Activated CD4-positive, alpha-beta T cell treated with anti-CD3 and anti-CD28 coated beads, Interleukin-2, amount 10 ng/mL, durations not matched to agents 7 days and 5 days (primary cell): ENCODE data around the gene R3HDM2. TPM values are rescaled to one million over a fixed set of nuclear protein-coding genes. Genes with fewer than 3 reads are reported as not detected.
"Not testable (repeated sequence)": the region's sequence is repeated elsewhere in the genome, so short reads cannot be mapped to it uniquely, and the experiment has no call there.

ENCODE experiments used
- CTCF ChIA-PET: fragments of 350-600 bp; sonication (Branson Sonifier 250); formaldehyde crosslinking; loops from one replicate; lab custom pipeline; 2021; ENCODE audit warnings: antibody characterized with exemption; lab: Charles Lee
- POLR2A ChIA-PET: fragments of 350-600 bp; sonication (Branson Sonifier 250); formaldehyde crosslinking; loops from one replicate; lab custom pipeline; 2021; ENCODE audit warnings: antibody characterized with exemption; lab: Charles Lee
- DNase-seq: peaks from one replicate; pipeline ENCODE4 v3.0.0-alpha.2; 2020
- H3K27ac Mint-ChIP-seq: one replicate; pipeline ENCODE4 v1.8.0; 2021; ENCODE audit warnings: mild to moderate bottlenecking, moderate library complexity, mixed read lengths
- H3K27me3 Mint-ChIP-seq: one replicate; pipeline ENCODE4 v1.8.0; 2021; ENCODE audit warnings: mixed read lengths
- H3K36me3 Mint-ChIP-seq: one replicate; pipeline ENCODE4 v1.8.0; 2021; ENCODE audit warnings: low read depth, mixed read lengths
- H3K4me1 Mint-ChIP-seq: one replicate; pipeline ENCODE4 v1.8.0; 2021; ENCODE audit warnings: mixed read lengths
- H3K4me3 Mint-ChIP-seq: one replicate; pipeline ENCODE4 v1.8.0; 2021; ENCODE audit warnings: mild to moderate bottlenecking, moderate library complexity, mixed read lengths
- H3K9me3 Mint-ChIP-seq: one replicate; pipeline ENCODE4 v1.8.0; 2021; ENCODE audit warnings: mixed read lengths
- total RNA-seq, 2 experiments: library from RNA; stranded (reverse); gene quantifications; one replicate each; pipeline ENCODE4 v1.2.3, GENCODE V29; 2021

R3HDM2 gene
- total RNA-seq, 2 experiments from 2014 or later: 71.6 to 74.5 TPM

- H3K9me3 Mint-ChIP-seq, DNase-seq, POLR2A ChIA-PET, H3K4me3 Mint-ChIP-seq, H3K27ac Mint-ChIP-seq, H3K36me3 Mint-ChIP-seq, H3K27me3 Mint-ChIP-seq, H3K4me1 Mint-ChIP-seq: not testable (repeated sequence)
- CTCF ChIA-PET: interaction anchor here (1.7 to 4.2 kb wide), 3 partner anchors 10 to 15 kb away, joined by 3 to 31 read pairs (median 15); partner anchors contain the start of genes GLI1 and INHBE
Observed at GRCh38 chr12:57444337-57444736, 13.5 kb upstream of the R3HDM2 start.

GRCh38 chr12:57441846-57442427, 11.1 kb upstream of the R3HDM2 start:
- Mint-ChIP-seq H3K27me3 (peaks cover 11% of the 10 kb centered on the region), H3K4me1 (no peaks in the 10 kb centered on the region), H3K4me3 (no peak overlapping the region), H3K36me3 (peaks cover 3% of the 10 kb centered on the region), H3K9me3 (peaks cover 7% of the 10 kb centered on the region), H3K27ac (no peak overlapping the region)
- no peak for DNase-seq
- CTCF ChIA-PET: interaction anchor here (4.1 to 4.2 kb wide), 2 partner anchors 13 to 17 kb away, joined by 15 to 31 read pairs; partner anchors contain the start of genes GLI1 and INHBE
- POLR2A ChIA-PET: no interaction called here

DNA sequence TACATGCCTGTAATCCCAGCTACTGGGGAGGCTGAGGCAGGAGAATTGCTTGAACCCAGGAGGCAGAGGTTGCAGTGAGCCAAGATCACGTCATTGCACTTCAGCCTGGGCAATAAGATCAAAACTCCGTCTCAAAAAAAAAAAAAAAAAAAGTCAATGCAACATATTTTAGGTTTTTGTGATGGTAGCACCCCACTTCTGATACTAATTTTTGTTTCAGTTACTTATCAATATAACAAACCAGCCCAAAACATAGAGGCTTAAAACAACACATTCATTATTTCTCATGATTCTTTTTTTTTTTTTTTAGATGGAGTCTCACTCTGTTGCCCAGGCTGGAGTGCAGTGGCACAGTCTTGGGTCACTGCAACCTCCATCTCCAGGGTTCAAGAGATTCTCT, 10.6 kb upstream of the R3HDM2 start:
- H3K27me3 Mint-ChIP-seq: peaks cover 11% of the 10 kb centered on the region
- POLR2A ChIA-PET: interaction anchor here (0.6 kb wide), 1 partner anchor 370 kb away, joined by 3 read pairs; no protein-coding TSS in a partner anchor
- H3K4me3 Mint-ChIP-seq: not testable (repeated sequence)

GRCh38 chr12:57439762-57440266, 9.0 kb upstream of the R3HDM2 start:
- DNase-seq: no peak
- no peak overlapping the region for H3K27ac Mint-ChIP-seq
- ChIA-PET POLR2A (no interaction called here), CTCF (interaction anchor here (1.0 kb wide), 1 partner anchor 19 kb away, joined by 6 read pairs; the partner anchor contains the start of gene GLI1)
- H3K4me1 Mint-ChIP-seq: peaks cover 5% of the 10 kb centered on the region
- H3K4me3 Mint-ChIP-seq: no peak overlapping the region
- peaks cover 3% of the 10 kb centered on the region for H3K36me3 Mint-ChIP-seq
- H3K27me3 Mint-ChIP-seq: peaks cover 11% of the 10 kb centered on the region
- peaks cover 7% of the 10 kb centered on the region for H3K9me3 Mint-ChIP-seq

More for the DNA sequence above, 10.6 kb upstream of the R3HDM2 start:
- H3K27ac Mint-ChIP-seq, H3K9me3 Mint-ChIP-seq, DNase-seq, H3K36me3 Mint-ChIP-seq, H3K4me1 Mint-ChIP-seq: not testable (repeated sequence)
- CTCF ChIA-PET: interaction anchor here (4.1 kb wide), 1 partner anchor 18 kb away, joined by 15 read pairs; the partner anchor contains the start of gene GLI1

GRCh38 chr12:57438400-57438799, 7.6 kb upstream of the R3HDM2 start:
- Mint-ChIP-seq H3K27ac (no peak overlapping the region), H3K36me3 (peaks cover 3% of the 10 kb centered on the region), H3K27me3 (peaks cover 11% of the 10 kb centered on the region), H3K4me3 (no peak overlapping the region), H3K4me1 (peaks cover 5% of the 10 kb centered on the region), H3K9me3 (peaks cover 7% of the 10 kb centered on the region)
- POLR2A ChIA-PET: no interaction called here
- DNase-seq: no peak
- CTCF ChIA-PET: interaction anchor here (2.8 to 4.5 kb wide), 2 partner anchors 14 to 20 kb away, joined by 13 to 28 read pairs; partner anchors contain the start of gene GLI1

DNA sequence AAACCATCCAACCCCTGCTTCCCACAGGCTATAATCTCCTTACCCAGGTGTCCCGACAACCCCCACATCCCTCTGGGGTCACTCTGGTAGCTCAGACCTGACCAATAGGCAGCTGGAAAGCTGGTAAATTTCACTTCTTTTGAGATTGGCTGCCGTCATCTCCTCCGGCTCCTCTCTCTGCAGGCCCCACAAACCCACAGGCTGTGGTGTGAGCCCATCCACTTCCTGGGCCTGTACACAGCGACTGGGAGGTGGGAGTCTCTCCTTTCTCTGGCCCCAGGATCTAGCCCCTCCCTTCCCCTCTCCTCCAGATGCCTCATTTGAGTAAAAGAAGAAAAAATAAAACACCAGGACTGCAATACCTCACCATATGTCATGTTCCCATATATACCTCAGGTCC, 4.5 kb upstream of the R3HDM2 start:
- H3K4me1 Mint-ChIP-seq: peaks cover 19% of the 10 kb centered on the region
- H3K27me3 Mint-ChIP-seq: peaks cover 7% of the 10 kb centered on the region
- POLR2A ChIA-PET: interaction anchor here (0.5 kb wide), 1 partner anchor 98 kb away, joined by 3 read pairs; no protein-coding TSS in a partner anchor
- peak overlapping the region; percentile 68 for H3K27ac Mint-ChIP-seq
- no peaks in the 10 kb centered on the region for H3K36me3 Mint-ChIP-seq
- DNase-seq: no peak
- CTCF ChIA-PET: interaction anchor here (0.8 to 4.5 kb wide), 10 partner anchors 13 to 252 kb away, joined by 3 to 28 read pairs (median 3); partner anchors contain the start of gene GLI1
- H3K9me3 Mint-ChIP-seq: no peaks in the 10 kb centered on the region
- H3K4me3 Mint-ChIP-seq: no peak overlapping the region

- CTCF ChIA-PET: interaction anchor here (0.8 to 4.5 kb wide), 10 partner anchors 13 to 252 kb away, joined by 3 to 28 read pairs (median 3); partner anchors contain the start of gene GLI1
- Mint-ChIP-seq H3K4me3 (no peak within 1 kb of the TSS), H3K27ac (peak within 1 kb of the TSS; percentile 68), H3K9me3 (no peaks in the 10 kb centered on the region), H3K27me3 (peaks cover 4% of the 10 kb centered on the region), H3K36me3 (peaks cover 2% of the 10 kb centered on the region), H3K4me1 (peaks cover 24% of the 10 kb centered on the region)
- no peak for DNase-seq
- POLR2A ChIA-PET: interaction anchor here (0.5 kb wide), 1 partner anchor 98 kb away, joined by 3 read pairs; no protein-coding TSS in a partner anchor
Observed at GRCh38 chr12:57434517-57435223, 3.8 kb upstream of the R3HDM2 start, which contains the start of gene INHBC. Gene INHBC (plus strand): TSS chr12:57434784. CDS start chr12:57434887, 103 bp downstream.

- DNase-seq: no peak
- no peak overlapping the region for H3K4me3 Mint-ChIP-seq
- H3K36me3 Mint-ChIP-seq: peaks cover 7% of the 10 kb centered on the region
- no peak overlapping the region for H3K27ac Mint-ChIP-seq
- ChIA-PET POLR2A (no interaction called here), CTCF (interaction anchor here (1.1 to 3.5 kb wide), 3 partner anchors 10 to 22 kb away, joined by 3 to 14 read pairs (median 10); partner anchors contain the start of gene INHBE)
- peaks cover under 1% of the 10 kb centered on the region for H3K27me3 Mint-ChIP-seq
- H3K4me1 Mint-ChIP-seq: peaks cover 30% of the 10 kb centered on the region
- no peaks in the 10 kb centered on the region for H3K9me3 Mint-ChIP-seq
Observed at GRCh38 chr12:57433370-57433769, 2.5 kb upstream of the R3HDM2 start.

GRCh38 chr12:57431654-57432188, 878 bp upstream of the R3HDM2 start:
- Mint-ChIP-seq H3K27ac (peak overlapping the region; percentile 99), H3K4me3 (peak overlapping the region; percentile 91), H3K9me3 (no peaks in the 10 kb centered on the region), H3K36me3 (peaks cover 7% of the 10 kb centered on the region), H3K4me1 (peaks cover 37% of the 10 kb centered on the region), H3K27me3 (no peaks in the 10 kb centered on the region)
- DNase-seq: no peak
- POLR2A ChIA-PET: no interaction called here
- CTCF ChIA-PET: interaction anchor here (0.9 to 3.5 kb wide), 4 partner anchors 21 to 28 kb away, joined by 3 to 14 read pairs (median 6); partner anchors contain the start of genes GLI1 and INHBE

GRCh38 chr12:57430112-57430930, 522 bp downstream of the R3HDM2 start:
- Mint-ChIP-seq H3K4me1 (peaks cover 39% of the 10 kb centered on the region), H3K9me3 (no peaks in the 10 kb centered on the region), H3K36me3 (peaks cover 17% of the 10 kb centered on the region), H3K4me3 (peak overlapping the region; percentile 100), H3K27me3 (no peaks in the 10 kb centered on the region), H3K27ac (peak overlapping the region; percentile 100)
- DNase-seq: peak; percentile 42
- CTCF ChIA-PET: interaction anchor here (0.7 to 1.6 kb wide), 5 partner anchors 12 to 190 kb away, joined by 3 to 5 read pairs (median 4); partner anchors contain the start of gene GLI1
- POLR2A ChIA-PET: no interaction called here

GRCh38 chr12:57429473-57430111, 1.3 kb downstream of the R3HDM2 start:
- Mint-ChIP-seq H3K27me3 (no peaks in the 10 kb centered on the region), H3K9me3 (no peaks in the 10 kb centered on the region), H3K4me3 (peak overlapping the region; percentile 100), H3K4me1 (peaks cover 36% of the 10 kb centered on the region), H3K36me3 (peaks cover 18% of the 10 kb centered on the region), H3K27ac (peak overlapping the region; percentile 100)
- DNase-seq: no peak
- POLR2A ChIA-PET: no interaction called here
- CTCF ChIA-PET: interaction anchor here (0.7 to 1.6 kb wide), 6 partner anchors 11 to 189 kb away, joined by 3 to 5 read pairs (median 4); partner anchors contain the start of gene GLI1
